GM23338 (cell line): ENCODE data around the gene SORBS2. TPM values are rescaled to one million over a fixed set of nuclear protein-coding genes. Genes with fewer than 3 reads are reported as not detected.

Experiments
- ATAC-seq: fragments of 200-7000 bp; cut with Tn5 transposase; 3 replicates; pipeline ENCODE4 v1.9.1; 2020
- DNase-seq: peaks from one replicate; pipeline ENCODE4 v3.0.0-alpha.2; 2015; ENCODE audit warnings: low spot score
- H2AFZ ChIP-seq: fragments of 200-600 bp; sonication (generic); 2 replicates; pipeline ENCODE4 v1.8.0; 2016; ENCODE audit warnings: antibody characterized with exemption, mild to moderate bottlenecking, moderate library complexity
- H3F3A ChIP-seq: fragments of 200-600 bp; sonication (generic); replicated peaks from 2 replicates; pipeline ENCODE4 v1.8.0; 2017; ENCODE audit warnings: antibody characterized with exemption, mixed run types, low read depth
- H3K27ac ChIP-seq: fragments of 200-600 bp; sonication (generic); 2 replicates; pipeline ENCODE4 v1.6.1; 2016; ENCODE audit warnings: low read depth
- H3K27me3 ChIP-seq: fragments of 200-600 bp; sonication (generic); 2 replicates; pipeline ENCODE4 v1.8.0; 2016; ENCODE audit warnings: mild to moderate bottlenecking, mixed run types, moderate library complexity; ENCODE audit not compliant: insufficient read depth
- H3K36me3 ChIP-seq: fragments of 200-600 bp; sonication (generic); 2 replicates; pipeline ENCODE4 v1.8.0; 2016; ENCODE audit warnings: mild to moderate bottlenecking; ENCODE audit not compliant: insufficient read depth
- H3K4me1 ChIP-seq: fragments of 200-600 bp; sonication (generic); 2 replicates; pipeline ENCODE4 v1.8.0; 2016; ENCODE audit warnings: mild to moderate bottlenecking, moderate library complexity; ENCODE audit not compliant: insufficient read depth
- H3K4me2 ChIP-seq: fragments of 200-600 bp; sonication (generic); 2 replicates; pipeline ENCODE4 v1.7.1; 2017; ENCODE audit warnings: mixed run types
- H3K4me3 ChIP-seq: fragments of 200-600 bp; sonication (generic); 2 replicates; pipeline ENCODE4 v1.6.1; 2016; ENCODE audit warnings: mixed run types
- H3K79me2 ChIP-seq: fragments of 200-600 bp; sonication (generic); replicated peaks from 2 replicates; pipeline ENCODE4 v1.8.0; 2017; ENCODE audit warnings: mild to moderate bottlenecking; ENCODE audit not compliant: insufficient read depth
- H3K9me2 ChIP-seq: fragments of 200-600 bp; sonication (generic); 2 replicates; pipeline ENCODE4 v1.8.0; 2017; ENCODE audit not compliant: insufficient read depth
- H4K20me1 ChIP-seq: fragments of 200-600 bp; sonication (generic); replicated peaks from 2 replicates; pipeline ENCODE4 v1.8.0; 2017; ENCODE audit warnings: mild to moderate bottlenecking; ENCODE audit not compliant: insufficient read depth
- H3K27ac Mint-ChIP-seq: 2 replicates; pipeline ENCODE4 v1.8.0; 2020; ENCODE audit warnings: inconsistent platforms, mild to moderate bottlenecking, moderate library complexity, mixed read lengths
- H3K27me3 Mint-ChIP-seq: 3 replicates; pipeline ENCODE4 v1.8.0; 2022; ENCODE audit warnings: low read depth, mild to moderate bottlenecking, moderate library complexity, mixed read lengths, inconsistent platforms; ENCODE audit not compliant: insufficient read depth, poor library complexity
- H3K36me3 Mint-ChIP-seq: 3 replicates; pipeline ENCODE4 v1.8.0; 2021; ENCODE audit warnings: low read depth, mild to moderate bottlenecking, inconsistent platforms, moderate library complexity, mixed read lengths
- H3K4me1 Mint-ChIP-seq: 3 replicates; pipeline ENCODE4 v1.8.0; 2020; ENCODE audit warnings: mild to moderate bottlenecking, inconsistent platforms, mixed read lengths
- H3K4me3 Mint-ChIP-seq: 3 replicates; pipeline ENCODE4 v1.8.0; 2021; ENCODE audit warnings: moderate library complexity, mild to moderate bottlenecking, inconsistent platforms, mixed read lengths
- H3K9me3 Mint-ChIP-seq: 3 replicates; pipeline ENCODE4 v1.8.0; 2020; ENCODE audit warnings: moderate library complexity, mild to moderate bottlenecking, inconsistent platforms, mixed read lengths
- ETS1 ChIP-seq: IDR thresholded peaks from 2 replicates; pipeline ENCODE4 v1.6.1; 2016; ENCODE audit warnings: antibody characterized with exemption
- JUNB ChIP-seq: IDR thresholded peaks from one replicate; pipeline ENCODE4 v1.6.1; 2016; ENCODE audit warnings: antibody characterized with exemption; ENCODE audit not compliant: unreplicated experiment
- NANOG ChIP-seq: IDR thresholded peaks from 2 replicates; pipeline ENCODE4 v1.6.1; 2016; ENCODE audit warnings: antibody characterized with exemption, borderline replicate concordance
- POLR2AphosphoS5 ChIP-seq: IDR thresholded peaks from 2 replicates; pipeline ENCODE4 v1.6.1; 2016; ENCODE audit warnings: antibody characterized with exemption, low read depth
- REST ChIP-seq: IDR thresholded peaks from one replicate; pipeline ENCODE4 v1.6.1; 2018; ENCODE audit warnings: antibody characterized with exemption; ENCODE audit not compliant: unreplicated experiment
- ZNF114 ChIP-seq: fragments of 250-450 bp; sonication (Bioruptor Pico); IDR thresholded peaks from 2 replicates; pipeline ENCODE4 v1.5.0; 2020; ENCODE audit warnings: mild to moderate bottlenecking, moderate library complexity
- ZNF331 ChIP-seq: fragments of 250-450 bp; sonication (Bioruptor Pico); IDR thresholded peaks from 2 replicates; pipeline ENCODE4 v1.5.0; 2020; ENCODE audit warnings: low read depth, mild to moderate bottlenecking, moderate library complexity
- ZNF462 ChIP-seq: fragments of 250-450 bp; sonication (Bioruptor Pico); IDR thresholded peaks from 2 replicates; pipeline ENCODE4 v1.5.0; 2020; ENCODE audit warnings: mild to moderate bottlenecking, moderate library complexity
- polyA plus RNA-seq: library from polyadenylated mRNA; unstranded; fragments of >200 nt; fragmentation: Nextera tagmentation; extraction: Ambion mirVana; gene quantifications from 2 replicates; pipeline ENCODE4 v1.2.1, GENCODE V29; 2016
- total RNA-seq: library from RNA; depleted of rRNA; stranded (reverse); fragments of >200 nt; shearing (Covaris generic); gene quantifications from 2 replicates; pipeline ENCODE4 v1.2.3, GENCODE V29; 2014

Gene SORBS2
- total and polyA plus RNA-seq, 2 experiments from 2014 or later: 17.8 to 27.6 TPM

- no peak for TF ChIP-seq ZNF462 (CRISPR knock-in tag)
- TF ChIP-seq NANOG: no peak
- TF ChIP-seq ZNF114: no peak
- TF ChIP-seq REST: no peak
Observed at GRCh38 chr4:185651851-185652250, 160.1 kb downstream of the SORBS2 start (continued).

DNA sequence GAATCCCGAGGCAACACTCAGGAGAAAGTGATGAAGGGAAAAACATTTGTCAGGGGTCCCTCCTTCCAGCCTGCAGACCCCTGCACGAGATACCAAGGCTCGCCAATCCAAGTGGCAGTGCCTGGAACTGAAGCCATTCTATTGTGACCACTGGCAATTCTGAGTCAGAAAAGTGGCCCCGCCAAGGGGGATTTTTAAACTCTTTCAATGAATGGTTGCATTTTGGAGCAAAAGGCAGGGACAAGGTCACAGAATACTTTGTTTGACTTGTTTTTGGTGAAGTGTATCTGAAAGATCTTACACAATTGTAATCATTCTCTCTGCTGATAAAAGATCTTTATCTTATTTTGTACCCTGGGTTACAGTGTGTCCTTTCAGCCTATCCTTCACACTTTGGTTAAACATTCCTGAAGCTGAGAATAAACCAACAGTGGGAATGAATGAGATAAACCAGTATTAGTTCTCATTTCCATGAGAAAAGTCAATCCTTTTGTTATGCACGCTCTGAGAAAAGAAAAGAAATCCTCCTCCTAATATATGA is 160.8 kb downstream of the SORBS2 start:
- DNase-seq (peak; percentile 62), ATAC-seq (peak; percentile 75)
- H3K27ac Mint-ChIP-seq: peak overlapping the region; percentile 47
- H3K4me1 Mint-ChIP-seq: peaks cover 46% of the 10 kb centered on the region
- 0 out of 2 replicates have a peak, but pooled peaks have one; percentile 17 for TF ChIP-seq NANOG
- TF ChIP-seq REST: no peak
- no peak for TF ChIP-seq JUNB
- TF ChIP-seq ETS1: no peak
- no peak for TF ChIP-seq POLR2AphosphoS5
- no peak for TF ChIP-seq ZNF331 (CRISPR knock-in tag)
- H3K36me3 Mint-ChIP-seq: peaks cover 15% of the 10 kb centered on the region
- Histone ChIP-seq H2AFZ (no peak overlapping the region), H3K27ac (peak overlapping the region; percentile 50), H3K4me1 (peaks cover 40% of the 10 kb centered on the region), H3K4me3 (no peak overlapping the region), H3K27me3 (no peaks in the 10 kb centered on the region), H3F3A (no peaks in the 10 kb centered on the region; the same call in 1 of the 2 replicates), H3K4me2 (0 out of 2 replicates have a peak overlapping the region, but pooled peaks have one; percentile 20), H3K9me2 (no peaks in the 10 kb centered on the region), H3K79me2 (no peaks in the 10 kb centered on the region), H3K36me3 (no peaks in the 10 kb centered on the region), H4K20me1 (no peaks in the 10 kb centered on the region)
- no peaks in the 10 kb centered on the region for H3K9me3 Mint-ChIP-seq
- no peak overlapping the region; the same call in 2 of the 3 replicates for H3K4me3 Mint-ChIP-seq
- no peaks in the 10 kb centered on the region for H3K27me3 Mint-ChIP-seq
